Cardiac muscle cell (in vitro differentiated cells and primary cell): ENCODE data around the gene SYT13. TPM values are rescaled to one million over a fixed set of nuclear protein-coding genes. Genes with fewer than 3 reads are reported as not detected.

Experiments
- DNase-seq, 2 donors: peaks; one replicate each; pipeline versions ENCODE4 v3.0.0 to v3.0.0-alpha.2; 2010 to 2017; ENCODE audit warnings: low read depth in 1 of 2, low spot score in 1 of 2
- H3K27ac ChIP-seq: fragments of 200-600 bp; sonication (generic); 2 replicates; pipeline ENCODE4 v1.5.1; 2016
- H3K27me3 ChIP-seq: fragments of 200-600 bp; sonication (generic); 2 replicates; pipeline ENCODE4 v1.6.0; 2016; ENCODE audit warnings: control low read depth
- H3K36me3 ChIP-seq: fragments of 200-600 bp; sonication (generic); 2 replicates; pipeline ENCODE4 v1.5.1; 2016; ENCODE audit warnings: control low read depth
- H3K4me1 ChIP-seq: fragments of 200-600 bp; sonication (generic); 2 replicates; pipeline ENCODE4 v1.8.1; 2017; ENCODE audit warnings: low read depth, mild to moderate bottlenecking, mixed run types
- H3K4me3 ChIP-seq: fragments of 200-600 bp; sonication (generic); 2 replicates; pipeline ENCODE4 v1.5.1; 2016; ENCODE audit warnings: mild to moderate bottlenecking
- H3K9me3 ChIP-seq: fragments of 200-600 bp; sonication (generic); 2 replicates; pipeline ENCODE4 v1.5.1; 2017; ENCODE audit warnings: low read depth, mild to moderate bottlenecking, control low read depth
- polyA plus RNA-seq: library from polyadenylated mRNA; unstranded; fragments of >200 nt; fragmentation: Nextera tagmentation; extraction: Ambion mirVana; gene quantifications from 2 replicates; pipeline ENCODE4 v1.2.1, GENCODE V29; 2016
- total RNA-seq: library from RNA; depleted of rRNA; stranded (reverse); fragments of >200 nt; gene quantifications from 2 replicates; pipeline ENCODE4 v1.2.3, GENCODE V29; 2016
- TF ChIP-seq, protein P1 (sequence below): IDR thresholded peaks from 2 replicates; pipeline ENCODE4 v1.5.1; 2012; ENCODE audit warnings: low read depth, mild to moderate bottlenecking, low read length

Gene SYT13
- total and polyA plus RNA-seq, 2 experiments from 2014 or later = 0.09 to 1.6 TPM

DNA sequence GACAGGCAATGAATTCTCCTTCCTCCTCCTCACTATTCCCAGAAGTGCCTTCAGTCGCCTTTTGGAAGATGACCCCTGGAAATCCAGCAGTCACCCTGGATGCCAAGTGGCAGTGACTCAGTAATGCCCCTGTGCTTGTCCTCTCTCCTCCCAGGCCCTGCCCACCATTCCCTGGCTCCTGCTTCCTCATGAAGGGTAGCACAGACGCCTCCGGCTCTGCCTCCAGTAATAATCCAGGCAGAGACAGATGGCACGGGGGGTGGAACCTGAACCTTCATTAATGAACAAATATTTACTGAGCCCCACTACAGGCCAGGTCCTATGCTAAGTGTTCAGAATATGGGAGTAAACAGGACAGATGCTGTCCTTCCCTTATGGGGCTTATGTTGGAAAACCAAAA, 23.2 kb downstream of the SYT13 start:
- H3K27me3 ChIP-seq = no peaks in the 10 kb centered on the region
- H3K36me3 ChIP-seq = no peaks in the 10 kb centered on the region
- no peaks in the 10 kb centered on the region for H3K9me3 ChIP-seq
- TF ChIP-seq, protein P1, sequence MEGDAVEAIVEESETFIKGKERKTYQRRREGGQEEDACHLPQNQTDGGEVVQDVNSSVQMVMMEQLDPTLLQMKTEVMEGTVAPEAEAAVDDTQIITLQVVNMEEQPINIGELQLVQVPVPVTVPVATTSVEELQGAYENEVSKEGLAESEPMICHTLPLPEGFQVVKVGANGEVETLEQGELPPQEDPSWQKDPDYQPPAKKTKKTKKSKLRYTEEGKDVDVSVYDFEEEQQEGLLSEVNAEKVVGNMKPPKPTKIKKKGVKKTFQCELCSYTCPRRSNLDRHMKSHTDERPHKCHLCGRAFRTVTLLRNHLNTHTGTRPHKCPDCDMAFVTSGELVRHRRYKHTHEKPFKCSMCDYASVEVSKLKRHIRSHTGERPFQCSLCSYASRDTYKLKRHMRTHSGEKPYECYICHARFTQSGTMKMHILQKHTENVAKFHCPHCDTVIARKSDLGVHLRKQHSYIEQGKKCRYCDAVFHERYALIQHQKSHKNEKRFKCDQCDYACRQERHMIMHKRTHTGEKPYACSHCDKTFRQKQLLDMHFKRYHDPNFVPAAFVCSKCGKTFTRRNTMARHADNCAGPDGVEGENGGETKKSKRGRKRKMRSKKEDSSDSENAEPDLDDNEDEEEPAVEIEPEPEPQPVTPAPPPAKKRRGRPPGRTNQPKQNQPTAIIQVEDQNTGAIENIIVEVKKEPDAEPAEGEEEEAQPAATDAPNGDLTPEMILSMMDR = no peak
- no peak overlapping the region for H3K4me3 ChIP-seq
- H3K27ac ChIP-seq = no peak overlapping the region
- DNase-seq = no peak
- no peaks in the 10 kb centered on the region for H3K4me1 ChIP-seq

DNA sequence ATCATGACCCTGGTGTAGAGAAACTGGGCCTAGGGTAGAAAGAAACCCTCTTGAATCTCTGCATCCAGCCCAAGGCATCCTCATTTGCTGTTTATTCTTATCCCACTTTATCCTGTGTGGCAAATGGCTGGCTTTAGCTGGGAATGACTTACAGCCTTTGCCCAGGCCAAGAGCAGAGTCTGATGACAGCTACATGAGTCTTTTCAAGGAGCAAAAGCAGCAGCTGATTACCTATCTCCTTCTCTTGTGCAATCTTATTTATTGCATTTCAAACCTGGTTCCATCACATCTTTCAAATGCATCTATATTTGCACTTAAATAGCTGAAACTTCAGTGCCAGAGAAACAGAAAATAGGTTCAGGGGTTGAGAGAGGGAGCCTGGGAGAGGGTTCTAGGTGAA, 26.1 kb downstream of the SYT13 start:
- H3K9me3 ChIP-seq = no peaks in the 10 kb centered on the region
- H3K27me3 ChIP-seq = no peaks in the 10 kb centered on the region
- no peaks in the 10 kb centered on the region for H3K36me3 ChIP-seq
- DNase-seq = no peak
- H3K27ac ChIP-seq = no peak overlapping the region
- H3K4me3 ChIP-seq = no peak overlapping the region
- H3K4me1 ChIP-seq = no peaks in the 10 kb centered on the region
- TF ChIP-seq, protein P1 = no peak

DNA sequence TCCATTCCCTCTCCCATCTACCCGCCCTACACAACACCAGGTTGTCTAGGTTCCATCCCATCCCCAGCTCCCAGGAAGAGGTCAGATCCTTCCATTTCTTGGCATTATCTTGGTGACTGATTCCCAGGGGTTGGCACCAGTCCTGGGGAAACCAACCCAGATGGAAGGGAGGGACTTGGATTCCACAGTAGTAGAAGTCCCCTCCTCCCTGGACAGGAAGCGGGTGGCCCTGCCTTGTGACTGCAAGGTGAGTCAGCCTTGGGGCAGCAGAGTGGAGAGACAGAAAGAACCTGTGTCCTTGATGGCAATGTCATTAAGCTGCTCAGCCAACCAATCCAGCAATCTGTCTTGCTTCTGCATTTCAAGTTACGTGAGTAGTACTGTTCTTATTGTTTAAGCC, 26.5 kb downstream of the SYT13 start:
- Histone ChIP-seq H3K36me3 (no peaks in the 10 kb centered on the region), H3K27ac (no peak overlapping the region), H3K27me3 (no peaks in the 10 kb centered on the region), H3K4me1 (no peaks in the 10 kb centered on the region), H3K9me3 (no peaks in the 10 kb centered on the region), H3K4me3 (no peak overlapping the region)
- DNase-seq = no peak
- TF ChIP-seq, protein P1 = no peak

DNA sequence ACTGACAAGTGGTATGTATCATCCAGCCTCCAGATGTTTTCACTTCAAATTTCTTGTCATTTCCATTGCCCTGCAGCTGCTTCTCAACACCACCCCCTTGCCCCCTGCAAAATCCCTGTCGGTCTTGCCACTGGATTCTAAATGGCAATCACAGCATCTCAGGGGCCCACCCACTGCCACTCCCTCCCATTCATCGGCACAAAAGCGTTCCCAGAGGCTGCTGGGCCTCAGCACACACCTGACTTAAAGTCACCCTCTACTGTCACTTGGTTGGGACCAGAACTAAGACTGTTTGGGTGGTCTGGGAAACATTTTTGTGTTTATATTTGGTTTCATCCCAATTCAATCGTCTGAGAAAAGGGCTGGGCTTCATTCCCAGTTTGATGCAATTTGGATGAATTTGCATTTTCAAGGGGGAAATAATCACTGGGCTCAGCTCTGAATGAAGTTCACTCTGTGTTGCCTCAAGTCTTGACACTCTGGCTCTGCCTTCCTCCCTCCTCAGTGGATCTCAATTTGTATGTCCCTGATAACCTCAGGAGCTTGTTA, 27.1 kb downstream of the SYT13 start:
- no peak overlapping the region for H3K4me3 ChIP-seq
- DNase-seq = no peak
- no peaks in the 10 kb centered on the region for H3K36me3 ChIP-seq
- H3K27ac ChIP-seq = no peak overlapping the region
- H3K27me3 ChIP-seq = no peaks in the 10 kb centered on the region
- no peaks in the 10 kb centered on the region for H3K9me3 ChIP-seq
- no peaks in the 10 kb centered on the region for H3K4me1 ChIP-seq
- TF ChIP-seq, protein P1 = no peak

DNA sequence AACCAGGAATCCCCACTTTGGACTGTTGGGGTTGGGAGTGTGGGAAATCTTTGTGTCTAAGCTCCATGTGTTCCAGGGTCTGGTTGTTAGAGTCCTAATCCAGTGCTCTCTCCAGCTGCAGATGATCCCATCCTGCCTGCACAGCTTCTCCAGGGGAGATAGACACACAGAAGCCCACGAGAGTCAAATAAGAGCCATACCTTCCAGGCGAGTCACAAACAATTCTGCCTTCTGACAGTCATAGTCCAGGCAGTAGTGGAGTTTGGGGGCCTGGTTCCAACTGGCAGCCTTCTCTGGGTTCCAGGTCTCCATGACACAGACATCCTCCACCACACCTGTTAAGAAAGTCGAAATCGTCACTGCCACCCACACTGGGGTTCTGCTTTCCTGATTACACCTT, 32.1 kb downstream of the SYT13 start:
- Histone ChIP-seq H3K36me3 (no peaks in the 10 kb centered on the region), H3K27me3 (no peaks in the 10 kb centered on the region), H3K27ac (no peak overlapping the region), H3K4me3 (no peak overlapping the region), H3K4me1 (no peaks in the 10 kb centered on the region), H3K9me3 (no peaks in the 10 kb centered on the region)
- no peak for DNase-seq
- TF ChIP-seq, protein P1 = no peak

DNA sequence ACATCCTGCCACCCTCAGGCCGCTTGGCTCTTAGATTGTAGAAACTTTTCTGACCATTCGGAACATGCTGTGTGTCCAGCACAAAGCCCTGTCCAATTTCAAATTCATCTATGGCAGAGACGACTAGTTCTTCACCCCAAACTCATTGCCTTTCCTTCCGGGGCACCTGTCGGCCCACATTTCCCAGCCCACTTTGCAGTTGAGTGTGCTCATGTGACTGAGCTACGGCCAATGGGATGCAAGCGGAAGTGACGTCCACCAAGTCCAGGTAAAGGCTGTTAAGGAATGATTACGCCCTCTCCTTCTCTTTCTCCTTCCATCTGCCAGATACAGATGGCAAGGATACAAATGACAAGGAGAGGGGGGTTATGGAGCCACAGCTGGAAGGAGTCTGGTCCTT, 32.5 kb downstream of the SYT13 start:
- no peak overlapping the region for H3K4me3 ChIP-seq
- H3K9me3 ChIP-seq = no peaks in the 10 kb centered on the region
- TF ChIP-seq, protein P1 = no peak
- H3K4me1 ChIP-seq = no peaks in the 10 kb centered on the region
- H3K36me3 ChIP-seq = no peaks in the 10 kb centered on the region
- no peak overlapping the region for H3K27ac ChIP-seq
- DNase-seq = no peak
- H3K27me3 ChIP-seq = no peaks in the 10 kb centered on the region
